GM21717 (cell line): ENCODE data around the gene SEC16B.
"Not testable (repeated sequence)": the region's sequence is repeated elsewhere in the genome, so short reads cannot be mapped to it uniquely, and the experiment has no call there.

ENCODE experiments used
- ATAC-seq: cut with Tn5 transposase; IDR thresholded peaks from one replicate; pipeline ENCODE4 v1.9.1; 2021; ENCODE audit warnings: mild to moderate bottlenecking, moderate library complexity; ENCODE audit not compliant: unreplicated experiment

SEC16B gene, protein sequence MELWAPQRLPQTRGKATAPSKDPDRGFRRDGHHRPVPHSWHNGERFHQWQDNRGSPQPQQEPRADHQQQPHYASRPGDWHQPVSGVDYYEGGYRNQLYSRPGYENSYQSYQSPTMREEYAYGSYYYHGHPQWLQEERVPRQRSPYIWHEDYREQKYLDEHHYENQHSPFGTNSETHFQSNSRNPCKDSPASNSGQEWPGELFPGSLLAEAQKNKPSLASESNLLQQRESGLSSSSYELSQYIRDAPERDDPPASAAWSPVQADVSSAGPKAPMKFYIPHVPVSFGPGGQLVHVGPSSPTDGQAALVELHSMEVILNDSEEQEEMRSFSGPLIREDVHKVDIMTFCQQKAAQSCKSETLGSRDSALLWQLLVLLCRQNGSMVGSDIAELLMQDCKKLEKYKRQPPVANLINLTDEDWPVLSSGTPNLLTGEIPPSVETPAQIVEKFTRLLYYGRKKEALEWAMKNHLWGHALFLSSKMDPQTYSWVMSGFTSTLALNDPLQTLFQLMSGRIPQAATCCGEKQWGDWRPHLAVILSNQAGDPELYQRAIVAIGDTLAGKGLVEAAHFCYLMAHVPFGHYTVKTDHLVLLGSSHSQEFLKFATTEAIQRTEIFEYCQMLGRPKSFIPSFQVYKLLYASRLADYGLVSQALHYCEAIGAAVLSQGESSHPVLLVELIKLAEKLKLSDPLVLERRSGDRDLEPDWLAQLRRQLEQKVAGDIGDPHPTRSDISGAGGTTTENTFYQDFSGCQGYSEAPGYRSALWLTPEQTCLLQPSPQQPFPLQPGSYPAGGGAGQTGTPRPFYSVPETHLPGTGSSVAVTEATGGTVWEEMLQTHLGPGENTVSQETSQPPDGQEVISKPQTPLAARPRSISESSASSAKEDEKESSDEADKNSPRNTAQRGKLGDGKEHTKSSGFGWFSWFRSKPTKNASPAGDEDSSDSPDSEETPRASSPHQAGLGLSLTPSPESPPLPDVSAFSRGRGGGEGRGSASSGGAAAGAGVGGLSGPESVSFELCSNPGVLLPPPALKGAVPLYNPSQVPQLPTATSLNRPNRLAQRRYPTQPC

GRCh38 chr1:177969825-177970371 lies at the start of gene SEC16B:
Gene SEC16B (minus strand): TSS chr1:177970058. CDS start chr1:177967981, 2,077 bp downstream.
- no peak for ATAC-seq

- no peak for ATAC-seq
Observed at GRCh38 chr1:178019622-178020021, 49.8 kb upstream of the SEC16B start.

DNA sequence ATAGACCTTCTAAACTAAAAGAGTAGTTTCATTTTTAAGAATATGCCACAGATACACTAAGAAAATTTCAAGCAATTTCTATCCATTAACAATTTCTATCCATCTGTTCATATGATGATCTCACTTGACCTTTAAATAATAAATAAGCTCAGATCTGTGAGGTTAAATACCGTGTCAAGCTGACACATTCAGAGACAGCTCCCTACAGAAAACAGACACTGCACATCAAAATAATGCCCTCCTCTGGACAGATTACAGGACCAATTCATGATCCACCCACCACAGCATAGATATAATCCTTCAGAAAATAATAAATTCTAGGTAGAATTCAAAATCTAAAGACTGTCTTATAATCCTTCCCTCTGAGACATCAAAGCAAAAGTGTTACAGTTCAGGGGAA lies 49.4 kb upstream of the SEC16B start:
- ATAC-seq: no peak

DNA sequence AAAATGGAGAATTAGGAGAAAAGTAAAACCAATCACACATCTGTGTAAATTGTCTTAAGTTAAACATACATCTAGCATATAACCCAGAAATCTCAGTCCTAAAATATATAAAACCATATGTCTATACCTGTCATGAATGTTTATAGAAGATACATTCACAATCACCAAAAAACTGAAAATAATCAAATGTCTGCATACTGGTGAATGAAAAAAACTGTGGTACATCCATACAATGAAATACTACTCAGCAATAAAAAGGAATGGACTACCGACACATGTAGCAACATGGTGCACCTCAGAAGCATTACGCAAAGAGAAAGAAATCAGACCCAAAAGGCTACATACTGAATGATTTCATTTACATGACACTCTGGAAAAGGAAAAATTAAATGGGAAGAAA lies 47.7 kb upstream of the SEC16B start:
- no peak for ATAC-seq

DNA sequence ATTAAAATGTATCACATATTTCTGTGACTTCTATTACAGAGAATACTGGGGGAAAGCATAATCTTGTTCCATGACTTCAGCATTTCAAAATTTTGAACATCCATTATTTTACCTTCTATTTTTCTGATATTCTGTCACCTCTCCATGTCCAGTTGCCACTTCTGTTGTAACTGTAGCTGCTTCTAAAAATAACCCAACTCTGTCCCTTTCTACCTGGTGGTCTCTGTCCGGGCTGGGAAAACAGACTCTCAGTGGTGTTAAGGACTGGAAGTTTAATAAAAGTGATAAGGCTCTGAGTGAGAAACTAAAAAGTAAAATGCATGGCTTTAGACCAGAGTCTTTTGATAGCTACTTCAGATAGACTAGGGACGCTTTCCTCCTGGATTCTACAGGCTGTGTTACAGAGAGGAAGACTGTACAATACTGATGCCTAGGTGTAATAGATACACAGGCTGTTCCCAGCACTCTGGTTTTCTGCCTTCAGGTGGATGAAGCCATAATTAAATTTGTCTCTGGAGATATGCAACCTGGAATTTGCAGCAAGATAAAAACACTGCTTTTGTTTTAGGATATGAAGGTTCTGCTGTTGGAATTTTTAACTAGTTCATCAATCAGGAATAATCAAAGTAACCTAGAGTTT lies 42.1 kb upstream of the SEC16B start:
- ATAC-seq: no peak

GRCh38 chr1:178011465-178011828 lies 41.6 kb upstream of the SEC16B start:
- ATAC-seq: no peak

GRCh38 chr1:178010674-178011464 lies 41.0 kb upstream of the SEC16B start:
- no peak for ATAC-seq

DNA sequence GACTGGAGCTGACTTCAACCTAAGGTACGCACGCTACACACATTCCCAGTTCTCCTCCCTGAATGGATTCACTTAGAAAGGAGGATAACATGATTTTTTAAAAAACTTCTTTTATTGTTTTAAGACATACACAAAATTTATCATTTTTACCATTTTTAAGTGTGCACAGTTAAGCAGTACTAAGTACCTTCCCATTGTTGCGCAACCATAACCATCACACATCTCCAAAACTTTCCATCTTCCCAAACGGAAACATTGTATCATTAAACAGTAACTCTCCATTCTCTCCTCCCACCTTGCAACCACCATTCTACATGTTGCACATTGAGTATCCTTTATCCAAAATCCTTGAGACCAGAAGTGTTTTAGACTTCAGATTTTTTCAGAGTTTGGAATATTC lies 36.2 kb upstream of the SEC16B start:
- no peak for ATAC-seq

- no peak for ATAC-seq
Observed at GRCh38 chr1:178005450-178005849, 35.6 kb upstream of the SEC16B start.

GRCh38 chr1:178004926-178005391 lies 35.1 kb upstream of the SEC16B start:
- ATAC-seq: peak; percentile 67

GRCh38 chr1:177998696-177999631 lies 29.1 kb upstream of the SEC16B start:
- ATAC-seq: no peak

GRCh38 chr1:177996957-177997356 lies 27.1 kb upstream of the SEC16B start:
- ATAC-seq: no peak

GRCh38 chr1:177995369-177995768 lies 25.5 kb upstream of the SEC16B start:
- no peak for ATAC-seq

DNA sequence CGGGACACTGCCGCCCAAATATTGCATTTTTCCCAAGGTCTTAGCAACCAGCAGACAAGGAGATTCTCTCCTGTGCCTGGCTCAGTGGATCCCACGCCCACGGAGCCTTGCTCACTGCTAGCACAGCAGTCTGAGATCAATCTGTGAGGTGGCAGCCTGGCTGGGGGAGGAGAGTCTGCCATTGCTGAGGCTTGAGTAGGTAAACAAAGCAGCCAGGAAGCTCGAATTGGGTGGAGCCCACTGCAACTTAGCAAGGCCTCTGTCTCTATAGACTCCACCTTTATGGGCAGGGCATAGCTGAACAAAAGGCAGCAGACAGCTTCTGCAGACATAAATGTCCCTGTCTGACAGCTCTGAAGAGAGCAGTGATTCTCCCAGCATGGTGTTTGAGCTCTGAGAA lies 16.4 kb upstream of the SEC16B start:
- ATAC-seq: not testable (repeated sequence)

- no peak for ATAC-seq
Observed at GRCh38 chr1:177984761-177985160, 14.9 kb upstream of the SEC16B start.

GRCh38 chr1:177984136-177984525 lies 14.3 kb upstream of the SEC16B start:
- no peak for ATAC-seq

GRCh38 chr1:177983482-177984135 lies 13.8 kb upstream of the SEC16B start:
- ATAC-seq: no peak

DNA sequence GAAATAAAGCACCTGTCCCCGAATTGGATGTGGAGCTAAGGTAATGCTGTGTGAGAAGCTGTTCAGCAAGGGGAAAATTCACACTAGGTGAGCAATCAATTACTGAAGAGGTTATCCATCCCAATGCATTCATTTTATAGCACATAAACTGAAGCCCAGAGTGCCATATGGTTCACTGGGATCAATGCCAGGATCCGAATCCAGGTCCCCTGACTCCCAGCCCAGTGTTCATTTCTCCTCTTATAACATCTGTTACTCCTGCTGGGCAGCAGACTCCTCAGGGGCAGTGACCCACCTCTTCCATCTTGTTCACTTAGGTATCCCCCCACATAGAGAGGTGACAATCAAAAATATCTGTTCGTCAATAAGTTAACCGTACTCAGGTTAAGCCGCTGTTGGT lies 13.2 kb upstream of the SEC16B start:
- ATAC-seq: no peak
